Left ventricle myocardium inferior (tissue), 1 donor: ENCODE measurements around the gene MAP6D1. TPM values are rescaled to one million over a fixed set of nuclear protein-coding genes. Genes with fewer than 3 reads are reported as not detected.

ENCODE experiments used
- DNase-seq: peaks from one replicate; pipeline ENCODE4 v3.0.0-alpha.2; 2020
- H3K27ac ChIP-seq: fragments of 200-600 bp; replicated peaks from 2 replicates; pipeline ENCODE4 v1.8.0; 2021
- H3K27me3 ChIP-seq: fragments of 200-600 bp; 2 replicates; pipeline ENCODE4 v1.8.0; 2021; ENCODE audit warnings: low read depth
- H3K36me3 ChIP-seq: fragments of 200-600 bp; 2 replicates; pipeline ENCODE4 v1.8.0; 2021
- H3K4me1 ChIP-seq: fragments of 200-600 bp; 2 replicates; pipeline ENCODE4 v1.8.0; 2021
- H3K4me3 ChIP-seq: fragments of 200-600 bp; 2 replicates; pipeline ENCODE4 v1.8.0; 2021; ENCODE audit warnings: mild to moderate bottlenecking, moderate library complexity
- H3K9me3 ChIP-seq: fragments of 200-600 bp; replicated peaks from 2 replicates; pipeline ENCODE4 v1.8.0; 2021
- intact Hi-C: fragments of 100-400 bp; cut with micrococcal nuclease; formaldehyde crosslinking; loops from one replicate; pipeline ENCODE4 v1.11.0; 2022
- total RNA-seq: library from RNA; stranded (reverse); fragmentation: NEBNext Ultra II Directional; extraction: Animal tissue kit (Norgen Biotek cat#: 25700); gene quantifications from one replicate; pipeline ENCODE4 v1.2.1, GENCODE V29; 2021
- TF ChIP-seq, protein P1 (sequence below): fragments of 200-600 bp; IDR thresholded peaks from 2 replicates; pipeline ENCODE4 v1.8.0; 2021; ENCODE audit warnings: antibody characterized with exemption, mild to moderate bottlenecking, borderline replicate concordance
- donor health status: DM: no; HTN: yes; CAD: no; lungs with severe emphysema.

Gene MAP6D1
- total RNA-seq, 1 donor from 2014 or later = 2.4 TPM

DNA sequence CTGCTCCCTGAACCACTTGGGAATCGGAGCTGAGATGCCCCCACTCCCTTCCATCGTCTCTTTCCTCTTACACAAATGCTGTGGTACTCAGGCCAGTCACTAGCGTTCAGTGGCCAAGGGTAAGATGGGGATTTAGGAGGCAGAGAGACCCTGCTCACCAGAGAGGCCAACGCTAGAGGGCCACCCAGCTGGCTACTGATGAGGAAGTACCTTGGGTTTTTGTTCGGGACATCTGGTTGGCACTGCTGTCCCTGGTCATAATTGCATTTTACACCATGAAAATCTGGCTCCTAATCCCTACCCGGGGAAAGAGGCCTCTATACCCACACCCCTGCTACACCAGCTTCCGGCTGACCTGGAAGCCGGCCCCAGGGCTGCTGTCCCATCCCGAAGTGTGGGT lies 7.7 kb downstream of the MAP6D1 start:
- Histone ChIP-seq H3K9me3 (no peaks in the 10 kb centered on the region), H3K27me3 (no peaks in the 10 kb centered on the region), H3K4me1 (no peaks in the 10 kb centered on the region), H3K27ac (no peak overlapping the region), H3K4me3 (no peak overlapping the region), H3K36me3 (peaks cover 21% of the 10 kb centered on the region)
- no peak for DNase-seq
- TF ChIP-seq, protein P1, sequence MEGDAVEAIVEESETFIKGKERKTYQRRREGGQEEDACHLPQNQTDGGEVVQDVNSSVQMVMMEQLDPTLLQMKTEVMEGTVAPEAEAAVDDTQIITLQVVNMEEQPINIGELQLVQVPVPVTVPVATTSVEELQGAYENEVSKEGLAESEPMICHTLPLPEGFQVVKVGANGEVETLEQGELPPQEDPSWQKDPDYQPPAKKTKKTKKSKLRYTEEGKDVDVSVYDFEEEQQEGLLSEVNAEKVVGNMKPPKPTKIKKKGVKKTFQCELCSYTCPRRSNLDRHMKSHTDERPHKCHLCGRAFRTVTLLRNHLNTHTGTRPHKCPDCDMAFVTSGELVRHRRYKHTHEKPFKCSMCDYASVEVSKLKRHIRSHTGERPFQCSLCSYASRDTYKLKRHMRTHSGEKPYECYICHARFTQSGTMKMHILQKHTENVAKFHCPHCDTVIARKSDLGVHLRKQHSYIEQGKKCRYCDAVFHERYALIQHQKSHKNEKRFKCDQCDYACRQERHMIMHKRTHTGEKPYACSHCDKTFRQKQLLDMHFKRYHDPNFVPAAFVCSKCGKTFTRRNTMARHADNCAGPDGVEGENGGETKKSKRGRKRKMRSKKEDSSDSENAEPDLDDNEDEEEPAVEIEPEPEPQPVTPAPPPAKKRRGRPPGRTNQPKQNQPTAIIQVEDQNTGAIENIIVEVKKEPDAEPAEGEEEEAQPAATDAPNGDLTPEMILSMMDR = no peak
- intact Hi-C loops = no loop called here

DNA sequence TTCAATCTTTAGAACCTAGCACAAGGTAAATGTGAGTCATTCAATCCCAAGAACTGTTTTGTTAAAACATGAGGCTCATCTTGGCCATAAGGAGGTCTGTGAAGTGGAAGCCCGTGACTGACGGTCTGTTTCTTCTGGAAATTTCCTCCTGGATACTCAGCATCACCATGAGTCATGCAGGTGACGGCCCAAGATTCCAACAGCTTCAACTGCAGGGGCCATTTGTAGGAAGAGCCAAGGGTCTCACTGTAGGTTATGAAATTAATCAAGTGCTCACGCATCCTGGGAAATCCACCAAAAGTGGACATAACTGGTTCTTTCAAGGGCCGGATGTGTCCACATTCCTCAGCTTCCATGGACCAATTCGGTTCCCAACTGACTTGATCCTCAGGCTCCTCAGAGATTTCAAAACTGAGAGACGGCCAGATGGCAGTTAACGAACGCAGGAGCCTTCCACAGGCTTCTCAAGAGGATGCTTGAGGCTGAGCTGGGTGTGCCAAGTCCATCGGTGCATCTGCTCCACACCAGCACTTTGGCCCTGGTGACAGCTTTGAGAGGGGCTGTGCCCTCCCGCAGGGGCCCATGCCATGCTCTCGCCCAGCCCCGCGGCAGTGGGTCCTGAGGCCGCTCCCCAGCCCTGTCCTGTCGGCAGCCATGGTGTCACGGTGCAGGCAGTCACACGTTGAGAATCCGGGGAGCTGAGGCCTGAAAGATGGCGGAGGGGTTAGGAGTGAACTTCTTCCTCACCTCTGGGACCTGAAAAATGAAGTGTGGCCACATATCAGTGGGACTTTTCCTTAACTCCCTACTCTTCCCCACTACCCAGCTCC lies 8.5 kb downstream of the MAP6D1 start:
- peaks cover 21% of the 10 kb centered on the region for H3K36me3 ChIP-seq
- intact Hi-C loops = no loop called here

DNA sequence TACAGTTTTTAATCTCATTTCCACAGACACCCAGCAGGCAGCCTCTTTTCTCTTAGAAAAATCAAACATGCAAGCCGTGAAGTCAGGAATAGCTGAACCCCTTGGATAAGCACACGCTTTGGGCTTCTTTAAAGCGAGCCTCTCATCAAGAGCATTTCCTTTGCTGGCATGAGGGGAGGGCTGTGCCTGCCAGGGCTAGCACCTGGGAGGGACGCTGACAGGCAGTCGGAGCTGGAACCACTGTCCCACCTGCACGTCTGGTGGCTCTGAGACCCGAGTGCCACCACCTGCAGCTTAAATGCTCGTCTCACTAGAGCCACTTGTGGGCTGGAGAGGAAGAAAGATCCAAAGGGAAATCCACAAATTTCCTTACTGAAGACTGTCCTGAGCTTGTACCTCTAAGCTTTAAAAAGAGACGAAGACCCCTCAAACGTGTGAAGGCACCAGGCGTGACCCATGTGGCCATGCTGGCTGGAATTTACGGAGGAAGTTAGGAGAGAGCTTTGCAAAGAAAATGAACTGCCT lies 9.4 kb downstream of the MAP6D1 start:
- no peak for DNase-seq
- Histone ChIP-seq H3K27ac (no peak overlapping the region), H3K36me3 (peaks cover 28% of the 10 kb centered on the region), H3K4me1 (no peaks in the 10 kb centered on the region), H3K9me3 (no peaks in the 10 kb centered on the region), H3K4me3 (no peak overlapping the region), H3K27me3 (no peaks in the 10 kb centered on the region)
- TF ChIP-seq, protein P1 = no peak
- intact Hi-C loops = no loop called here

More for the DNA sequence above, 8.5 kb downstream of the MAP6D1 start:
- DNase-seq = no peak
- Histone ChIP-seq H3K27ac (no peak overlapping the region), H3K4me1 (no peaks in the 10 kb centered on the region), H3K27me3 (no peaks in the 10 kb centered on the region), H3K9me3 (no peaks in the 10 kb centered on the region), H3K4me3 (no peak overlapping the region)
- TF ChIP-seq, protein P1 = no peak

DNA sequence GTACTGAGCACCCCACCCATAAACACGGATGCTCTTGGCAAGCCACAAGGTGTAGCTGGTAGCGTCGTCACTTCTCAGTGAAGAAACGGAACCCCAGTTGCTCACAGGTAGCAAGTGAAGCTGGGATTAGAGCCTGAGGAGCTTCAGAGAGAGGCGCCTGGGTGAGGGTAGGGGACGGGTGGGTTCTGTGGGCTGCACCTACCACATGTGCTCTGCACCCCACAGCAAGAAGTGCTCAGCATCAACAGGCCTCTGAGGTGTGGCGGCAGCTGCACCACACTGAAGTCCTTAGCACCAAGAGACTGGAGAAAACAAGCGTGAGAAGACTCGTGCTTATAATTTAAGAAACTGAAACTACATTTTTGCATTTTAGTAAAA lies 9.8 kb downstream of the MAP6D1 start:
- TF ChIP-seq, protein P1 = no peak
- no peaks in the 10 kb centered on the region for H3K9me3 ChIP-seq
- DNase-seq = no peak
- H3K4me1 ChIP-seq = no peaks in the 10 kb centered on the region
- no peak overlapping the region for H3K27ac ChIP-seq
- H3K27me3 ChIP-seq = no peaks in the 10 kb centered on the region
- intact Hi-C loops = no loop called here
- no peak overlapping the region for H3K4me3 ChIP-seq
- H3K36me3 ChIP-seq = peaks cover 32% of the 10 kb centered on the region

DNA sequence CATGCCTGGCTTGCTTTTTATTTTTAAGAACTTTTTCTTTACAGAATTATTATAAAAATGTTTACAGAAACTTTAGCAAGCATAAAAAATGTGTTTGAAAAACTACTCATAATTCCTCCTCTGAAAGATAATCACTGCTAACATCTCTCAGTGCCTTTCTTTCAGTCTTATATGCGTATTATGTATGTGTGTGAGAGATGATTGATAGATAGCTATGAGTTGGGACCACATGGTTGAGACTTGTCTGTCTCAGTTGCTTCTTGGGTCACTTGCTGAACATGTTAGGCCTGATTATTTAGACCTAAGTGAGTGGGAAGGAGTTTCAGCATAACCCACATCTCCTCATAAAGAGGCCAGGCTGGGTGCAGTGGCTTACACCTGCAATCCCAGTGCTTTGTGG lies 11.1 kb downstream of the MAP6D1 start:
- DNase-seq = no peak
- no peak overlapping the region for H3K27ac ChIP-seq
- H3K9me3 ChIP-seq = no peaks in the 10 kb centered on the region
- intact Hi-C loops = no loop called here
- H3K36me3 ChIP-seq = peaks cover 41% of the 10 kb centered on the region
- TF ChIP-seq, protein P1 = no peak
- H3K27me3 ChIP-seq = no peaks in the 10 kb centered on the region
- no peak overlapping the region for H3K4me3 ChIP-seq
- no peaks in the 10 kb centered on the region for H3K4me1 ChIP-seq
